Mammary epithelial cell (primary cell): ENCODE data around the gene HNRNPR.

ENCODE experiments used
- CTCF ChIP-seq, 2 donors: IDR thresholded peaks in 1 of 2; conservative IDR thresholded peaks in 1 of 2; 2 replicates each; pipeline ENCODE4 v1.5.1; 2011 to 2012; ENCODE audit warnings: inconsistent platforms in 2 of 2, low read length in 2 of 2, mild to moderate bottlenecking in 2 of 2, control low read depth in 1 of 2, low read depth in 1 of 2; ENCODE audit not compliant: insufficient read depth in 1 of 2; ENCODE audit errors: extremely low read depth in 1 of 2
- EZH2 ChIP-seq: IDR thresholded peaks from 2 replicates; pipeline ENCODE4 v1.6.1; 2012; ENCODE audit warnings: low read length, inconsistent platforms, borderline replicate concordance

GRCh38 chr1:23376890-23377811 is 33.1 kb upstream of the HNRNPR start:
- TF ChIP-seq CTCF (conservative IDR thresholded peaks at IDR 0.05 in 1 of 2, IDR thresholded peaks at IDR 0.05 in 1 of 2; ENCODE audit: extremely low read depth in 1 of 2, insufficient read depth in 1 of 2, low read depth in 1 of 2, low read length in 2 of 2): no peak
- TF ChIP-seq EZH2: no peak
